C4-2B (cell line): ENCODE results near the gene SRRM2.

ENCODE experiments used
- CTCF ChIP-seq: fragments of 450-650 bp; conservative IDR thresholded peaks from 2 replicates; pipeline ENCODE4 v1.5.1; 2017; ENCODE audit warnings: mild to moderate bottlenecking
- ZFX ChIP-seq: fragments of 450-650 bp; IDR thresholded peaks from 2 replicates; pipeline ENCODE4 v1.6.1; 2017

GRCh38 chr16:2798723-2799204 lies 46.3 kb downstream of the SRRM2 start:
- TF ChIP-seq CTCF = no peak
- no peak for TF ChIP-seq ZFX
